NCI-H748 (cell line): ENCODE measurements around the gene FAM110C.
"Not testable (repeated sequence)": the region's sequence is repeated elsewhere in the genome, so short reads cannot be mapped to it uniquely, and the experiment has no call there.

Experiments
- DNase-seq: peaks from one replicate; lab custom pipeline; 2025; ENCODE audit not compliant: unreplicated experiment; lab: John Stamatoyannopoulos, UW

FAM110C gene

GRCh38 chr2:46471-47345 is at the start of gene FAM110C:
Gene FAM110C, minus strand, starts transcription at chr2:46505. Its CDS starts 120 bp downstream, at chr2:46385.
- DNase-seq = peak; percentile 68

- DNase-seq = no peak
Observed at GRCh38 chr2:92326-92725, 46.0 kb upstream of the FAM110C start.

GRCh38 chr2:90645-91312 is 44.5 kb upstream of the FAM110C start:
- no peak for DNase-seq

GRCh38 chr2:85761-86160 is 39.5 kb upstream of the FAM110C start:
- DNase-seq = no peak

- DNase-seq = peak; percentile 14
Observed at GRCh38 chr2:84121-84520, 37.8 kb upstream of the FAM110C start.

GRCh38 chr2:80971-81736 is 34.8 kb upstream of the FAM110C start:
- no peak for DNase-seq

GRCh38 chr2:80378-80777 is 34.1 kb upstream of the FAM110C start:
- no peak for DNase-seq

GRCh38 chr2:71309-72035 is 25.2 kb upstream of the FAM110C start:
- DNase-seq = no peak

GRCh38 chr2:69366-70344 is 23.4 kb upstream of the FAM110C start:
- DNase-seq = peak; percentile 57

- DNase-seq = not testable (repeated sequence)
Observed at GRCh38 chr2:68637-69036, 22.3 kb upstream of the FAM110C start.

- DNase-seq = no peak
Observed at GRCh38 chr2:66853-67252, 20.5 kb upstream of the FAM110C start.

GRCh38 chr2:65121-65520 is 18.8 kb upstream of the FAM110C start:
- DNase-seq = no peak

GRCh38 chr2:55587-56448 is 9.5 kb upstream of the FAM110C start:
- DNase-seq = no peak

- DNase-seq = no peak
Observed at GRCh38 chr2:51613-52012, 5.3 kb upstream of the FAM110C start.

GRCh38 chr2:47737-48136 is 1.4 kb upstream of the FAM110C start:
- no peak for DNase-seq

- DNase-seq = no peak
Observed at GRCh38 chr2:47346-47725, 1.0 kb upstream of the FAM110C start.

GRCh38 chr2:46131-46470 is 204 bp downstream of the FAM110C start:
- no peak for DNase-seq

- peak; percentile 72 for DNase-seq
Observed at GRCh38 chr2:45342-46130, 769 bp downstream of the FAM110C start.
